Liver (tissue), 9 donors: ENCODE results near the gene TFB2M. TPM values are rescaled to one million over a fixed set of nuclear protein-coding genes. Genes with fewer than 3 reads are reported as not detected.
A peak's percentile ranks its signal among the peaks of the same experiment; 100 is the strongest.

Source experiments
- DNase-seq: peaks from one replicate; pipeline ENCODE4 v3.0.0-alpha.2; 2017; ENCODE audit warnings: low spot score
- H3K27ac ChIP-seq, 2 donors: one replicate each; pipeline ENCODE4 v1.7.0; 2013; ENCODE audit warnings: inconsistent platforms in 2 of 2, low read length in 2 of 2, control low read depth in 1 of 2, low read depth in 1 of 2, mild to moderate bottlenecking in 1 of 2
- H3K27me3 ChIP-seq, 4 donors: one replicate each; pipeline versions ENCODE4 v1.6.1 to v1.7.0; 2013; ENCODE audit warnings: low read length in 3 of 4, inconsistent platforms in 1 of 4, mild to moderate bottlenecking in 1 of 4, moderate library complexity in 1 of 4; ENCODE audit not compliant: control insufficient read depth in 4 of 4, insufficient read depth in 4 of 4
- H3K36me3 ChIP-seq, 4 donors: one replicate each; pipeline versions ENCODE4 v1.6.1 to v1.7.0; 2013; ENCODE audit warnings: low read length in 3 of 4, mild to moderate bottlenecking in 3 of 4, low read depth in 1 of 4, moderate library complexity in 1 of 4; ENCODE audit not compliant: control insufficient read depth in 4 of 4, insufficient read depth in 3 of 4
- H3K4me1 ChIP-seq, 4 donors: one replicate each; pipeline versions ENCODE4 v1.6.1 to v1.7.0; 2013; ENCODE audit warnings: low read length in 3 of 4, mild to moderate bottlenecking in 3 of 4, moderate library complexity in 1 of 4; ENCODE audit not compliant: control insufficient read depth in 4 of 4, insufficient read depth in 4 of 4
- H3K4me3 ChIP-seq, 3 donors: one replicate each; pipeline versions ENCODE4 v1.6.1 to v1.7.0; 2013; ENCODE audit warnings: low read length in 3 of 3, control low read depth in 1 of 3, low read depth in 1 of 3, mild to moderate bottlenecking in 1 of 3
- H3K9ac ChIP-seq, 2 donors: one replicate each; pipeline ENCODE4 v1.7.0; 2013; ENCODE audit warnings: low read length in 2 of 2, mild to moderate bottlenecking in 2 of 2, moderate library complexity in 2 of 2, control low read depth in 1 of 2, low read depth in 1 of 2
- H3K9me3 ChIP-seq, 4 donors: one replicate each; pipeline versions ENCODE4 v1.6.1 to v1.7.0; 2013; ENCODE audit warnings: low read length in 3 of 4; ENCODE audit not compliant: control insufficient read depth in 4 of 4
- ATF3 ChIP-seq: IDR thresholded peaks from 2 replicates; pipeline ENCODE4 v1.6.1; 2016; ENCODE audit warnings: antibody characterized with exemption
- EGR1 ChIP-seq, 2 donors: IDR thresholded peaks; 2 replicates each; pipeline ENCODE4 v1.6.1; 2016 to 2018; ENCODE audit warnings: antibody characterized with exemption in 2 of 2, low read depth in 2 of 2
- GABPA ChIP-seq, 2 donors: IDR thresholded peaks in 1 of 2; conservative IDR thresholded peaks in 1 of 2; 2 replicates each; pipeline ENCODE4 v1.6.1; 2016; ENCODE audit warnings: antibody characterized with exemption in 2 of 2, mild to moderate bottlenecking in 1 of 2, moderate library complexity in 1 of 2
- HNF4A ChIP-seq, 2 donors: conservative IDR thresholded peaks; 2 replicates each; pipeline ENCODE4 v1.6.1; 2016; ENCODE audit warnings: antibody characterized with exemption in 2 of 2, mild to moderate bottlenecking in 2 of 2
- JUND ChIP-seq, 2 donors: IDR thresholded peaks; 2 replicates each; pipeline ENCODE4 v1.6.1; 2016; ENCODE audit warnings: antibody characterized with exemption in 2 of 2
- NR2F2 ChIP-seq: IDR thresholded peaks from 2 replicates; pipeline ENCODE4 v1.6.1; 2016; ENCODE audit warnings: antibody characterized with exemption
- RAD21 ChIP-seq, 2 donors: IDR thresholded peaks; 2 replicates each; pipeline ENCODE4 v1.6.1; 2016; ENCODE audit warnings: antibody characterized with exemption in 2 of 2, mild to moderate bottlenecking in 2 of 2
- RXRA ChIP-seq, 2 donors: IDR thresholded peaks; 2 replicates each; pipeline ENCODE4 v1.6.1; 2017 to 2018; ENCODE audit warnings: antibody characterized with exemption in 2 of 2, mild to moderate bottlenecking in 1 of 2
- SP1 ChIP-seq: IDR thresholded peaks from 2 replicates; pipeline ENCODE4 v1.6.1; 2018; ENCODE audit warnings: antibody characterized with exemption, mild to moderate bottlenecking
- TAF1 ChIP-seq: conservative IDR thresholded peaks from 2 replicates; pipeline ENCODE4 v1.6.1; 2016; ENCODE audit warnings: antibody characterized with exemption, mild to moderate bottlenecking
- YY1 ChIP-seq: IDR thresholded peaks from 2 replicates; pipeline ENCODE4 v1.6.1; 2016; ENCODE audit warnings: antibody characterized with exemption, mild to moderate bottlenecking
- ZBTB33 ChIP-seq: IDR thresholded peaks from 2 replicates; pipeline ENCODE4 v1.6.1; 2016; ENCODE audit warnings: antibody characterized with exemption
- WGBS: extraction: QIAGEN DNeasy Blood & Tissue Kit; methylation state at CpG from one replicate; pipeline ENCODE4 v1.1.7; 2013; 5-methylcytosine and 5-hydroxymethylcytosine counted together
- polyA plus RNA-seq, 2 donors: library from polyadenylated mRNA; stranded (reverse) in 1 of 2; unstranded in 1 of 2; fragments of 200-250 nt in 1 of 2; fragments of >200 nt in 1 of 2; fragmentation: Nextera tagmentation in 1 of 2; extraction: Ambion mirVana in 1 of 2; gene quantifications; one replicate each; pipeline versions ENCODE4 v1.2.1 to v1.2.3, GENCODE V29; 2013 to 2015
- total RNA-seq, 2 donors: library from RNA; depleted of rRNA; stranded (reverse); fragments of >200 nt; gene quantifications; one replicate each; pipeline ENCODE4 v1.2.3, GENCODE V29; 2014
- TF ChIP-seq, protein P1 (sequence below): IDR thresholded peaks from 2 replicates; pipeline ENCODE4 v1.6.1; 2016; ENCODE audit warnings: antibody characterized with exemption
- TF ChIP-seq, protein P2 (sequence below): IDR thresholded peaks from 2 replicates; pipeline ENCODE4 v1.6.1; 2016; ENCODE audit warnings: antibody characterized with exemption, mild to moderate bottlenecking
- TF ChIP-seq, protein P3 (sequence below): fragments of 150-350 bp; IDR thresholded peaks from 2 replicates; pipeline ENCODE4 v1.5.1; 2017; ENCODE audit warnings: improper control_type of control experiment, low read depth, low read length; ENCODE audit not compliant: missing input control
- donor health status: healthy.
- donor health status: healthy.
- donor health status: healthy.
- donor health status: healthy.
- donor health status: healthy.

Gene TFB2M
- total and polyA plus RNA-seq, 4 donors, result 15.0 to 26.4 (median 23.5) TPM

- TF ChIP-seq ZBTB33 (no peak), EGR1 (IDR thresholded peaks at IDR 0.05; ENCODE audit: low read depth in 2 of 2) (no peak), NR2F2 (no peak), JUND (IDR thresholded peaks at IDR 0.05) (no peak), RXRA (IDR thresholded peaks at IDR 0.05) (no peak), GABPA (IDR thresholded peaks at IDR 0.05 in 1 of 2, conservative IDR thresholded peaks at IDR 0.05 in 1 of 2) (no peak), HNF4A (conservative IDR thresholded peaks at IDR 0.05) (no peak), RAD21 (IDR thresholded peaks at IDR 0.05) (peak; percentile 83 to 87), TAF1 (no peak), SP1 (no peak), YY1 (no peak)
- TF ChIP-seq, protein P1, sequence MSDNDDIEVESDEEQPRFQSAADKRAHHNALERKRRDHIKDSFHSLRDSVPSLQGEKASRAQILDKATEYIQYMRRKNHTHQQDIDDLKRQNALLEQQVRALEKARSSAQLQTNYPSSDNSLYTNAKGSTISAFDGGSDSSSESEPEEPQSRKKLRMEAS, result no peak
- TF ChIP-seq, protein P2, sequence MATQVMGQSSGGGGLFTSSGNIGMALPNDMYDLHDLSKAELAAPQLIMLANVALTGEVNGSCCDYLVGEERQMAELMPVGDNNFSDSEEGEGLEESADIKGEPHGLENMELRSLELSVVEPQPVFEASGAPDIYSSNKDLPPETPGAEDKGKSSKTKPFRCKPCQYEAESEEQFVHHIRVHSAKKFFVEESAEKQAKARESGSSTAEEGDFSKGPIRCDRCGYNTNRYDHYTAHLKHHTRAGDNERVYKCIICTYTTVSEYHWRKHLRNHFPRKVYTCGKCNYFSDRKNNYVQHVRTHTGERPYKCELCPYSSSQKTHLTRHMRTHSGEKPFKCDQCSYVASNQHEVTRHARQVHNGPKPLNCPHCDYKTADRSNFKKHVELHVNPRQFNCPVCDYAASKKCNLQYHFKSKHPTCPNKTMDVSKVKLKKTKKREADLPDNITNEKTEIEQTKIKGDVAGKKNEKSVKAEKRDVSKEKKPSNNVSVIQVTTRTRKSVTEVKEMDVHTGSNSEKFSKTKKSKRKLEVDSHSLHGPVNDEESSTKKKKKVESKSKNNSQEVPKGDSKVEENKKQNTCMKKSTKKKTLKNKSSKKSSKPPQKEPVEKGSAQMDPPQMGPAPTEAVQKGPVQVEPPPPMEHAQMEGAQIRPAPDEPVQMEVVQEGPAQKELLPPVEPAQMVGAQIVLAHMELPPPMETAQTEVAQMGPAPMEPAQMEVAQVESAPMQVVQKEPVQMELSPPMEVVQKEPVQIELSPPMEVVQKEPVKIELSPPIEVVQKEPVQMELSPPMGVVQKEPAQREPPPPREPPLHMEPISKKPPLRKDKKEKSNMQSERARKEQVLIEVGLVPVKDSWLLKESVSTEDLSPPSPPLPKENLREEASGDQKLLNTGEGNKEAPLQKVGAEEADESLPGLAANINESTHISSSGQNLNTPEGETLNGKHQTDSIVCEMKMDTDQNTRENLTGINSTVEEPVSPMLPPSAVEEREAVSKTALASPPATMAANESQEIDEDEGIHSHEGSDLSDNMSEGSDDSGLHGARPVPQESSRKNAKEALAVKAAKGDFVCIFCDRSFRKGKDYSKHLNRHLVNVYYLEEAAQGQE, result no peak
- TF ChIP-seq, protein P3, sequence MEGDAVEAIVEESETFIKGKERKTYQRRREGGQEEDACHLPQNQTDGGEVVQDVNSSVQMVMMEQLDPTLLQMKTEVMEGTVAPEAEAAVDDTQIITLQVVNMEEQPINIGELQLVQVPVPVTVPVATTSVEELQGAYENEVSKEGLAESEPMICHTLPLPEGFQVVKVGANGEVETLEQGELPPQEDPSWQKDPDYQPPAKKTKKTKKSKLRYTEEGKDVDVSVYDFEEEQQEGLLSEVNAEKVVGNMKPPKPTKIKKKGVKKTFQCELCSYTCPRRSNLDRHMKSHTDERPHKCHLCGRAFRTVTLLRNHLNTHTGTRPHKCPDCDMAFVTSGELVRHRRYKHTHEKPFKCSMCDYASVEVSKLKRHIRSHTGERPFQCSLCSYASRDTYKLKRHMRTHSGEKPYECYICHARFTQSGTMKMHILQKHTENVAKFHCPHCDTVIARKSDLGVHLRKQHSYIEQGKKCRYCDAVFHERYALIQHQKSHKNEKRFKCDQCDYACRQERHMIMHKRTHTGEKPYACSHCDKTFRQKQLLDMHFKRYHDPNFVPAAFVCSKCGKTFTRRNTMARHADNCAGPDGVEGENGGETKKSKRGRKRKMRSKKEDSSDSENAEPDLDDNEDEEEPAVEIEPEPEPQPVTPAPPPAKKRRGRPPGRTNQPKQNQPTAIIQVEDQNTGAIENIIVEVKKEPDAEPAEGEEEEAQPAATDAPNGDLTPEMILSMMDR, result peak; percentile 65
- Histone ChIP-seq H3K27me3 (no peaks in the 10 kb centered on the region), H3K9ac (no peak overlapping the region), H3K27ac (no peak overlapping the region), H3K36me3 (no peaks in the 10 kb centered on the region), H3K9me3 (no peaks in the 10 kb centered on the region), H3K4me1 (no peaks in the 10 kb centered on the region), H3K4me3 (no peak overlapping the region)
- DNase-seq, result no peak
- 51% methylated on average over 2 of the region's 2 CpGs for WGBS
Observed at GRCh38 chr1:246497331-246497915, 68.6 kb downstream of the TFB2M start.

GRCh38 chr1:246492611-246493245, 73.3 kb downstream of the TFB2M start:
- no peaks in the 10 kb centered on the region for H3K36me3 ChIP-seq
- no peak overlapping the region for H3K4me3 ChIP-seq
- H3K4me1 ChIP-seq, result no peaks in the 10 kb centered on the region
- TF ChIP-seq, protein P3, result peak; percentile 76
- no peak for TF ChIP-seq ATF3
- TF ChIP-seq RAD21 (IDR thresholded peaks at IDR 0.05), result peak; percentile 87 to 93
- H3K27ac ChIP-seq, result no peak overlapping the region
- H3K9ac ChIP-seq, result no peak overlapping the region
- no peaks in the 10 kb centered on the region for H3K9me3 ChIP-seq
- no peaks in the 10 kb centered on the region for H3K27me3 ChIP-seq
- WGBS, result 33% methylated on average over 3 of the region's 3 CpGs
- DNase-seq, result peak; percentile 58
